Ramos (cell line): ENCODE measurements around the gene PEX16.
"Not testable (repeated sequence)": the region's sequence is repeated elsewhere in the genome, so short reads cannot be mapped to it uniquely, and the experiment has no call there.

ENCODE experiments used
- in situ Hi-C: fragments of 300-500 bp; cut with MboI; formaldehyde crosslinking; loops from one replicate; pipeline ENCODE4 v1.14.3; 2022; ENCODE audit warnings: low sequenced_read_pairs; ENCODE audit not compliant: unreplicated experiment

The PEX16 gene

GRCh38 chr11:45900916-45901617 is 16.6 kb downstream of the PEX16 start:
- in situ Hi-C loops, result no loop called here

GRCh38 chr11:45900175-45900800 is 17.4 kb downstream of the PEX16 start:
- in situ Hi-C loops, result not testable (repeated sequence)

- in situ Hi-C loops, result no loop called here
Observed at GRCh38 chr11:45899448-45900174, 18.1 kb downstream of the PEX16 start.

- in situ Hi-C loops, result no loop called here
Observed at GRCh38 chr11:45899086-45899447, 18.6 kb downstream of the PEX16 start.

GRCh38 chr11:45897556-45897955 is 20.1 kb downstream of the PEX16 start:
- in situ Hi-C loops, result no loop called here

- in situ Hi-C loops, result no loop called here
Observed at GRCh38 chr11:45896422-45896984, 21.2 kb downstream of the PEX16 start.

GRCh38 chr11:45895553-45896259 is 22.0 kb downstream of the PEX16 start:
- in situ Hi-C loops, result no loop called here

GRCh38 chr11:45894555-45895247 is 23.0 kb downstream of the PEX16 start:
- in situ Hi-C loops, result no loop called here

GRCh38 chr11:45892856-45893255 is 24.8 kb downstream of the PEX16 start:
- in situ Hi-C loops, result no loop called here

GRCh38 chr11:45890886-45891550 is 26.7 kb downstream of the PEX16 start:
- in situ Hi-C loops, result no loop called here

GRCh38 chr11:45889966-45890365 is 27.7 kb downstream of the PEX16 start:
- in situ Hi-C loops, result no loop called here

GRCh38 chr11:45889555-45889954 is 28.1 kb downstream of the PEX16 start:
- in situ Hi-C loops, result no loop called here

- in situ Hi-C loops, result no loop called here
Observed at GRCh38 chr11:45887587-45887986, 30.1 kb downstream of the PEX16 start.

- in situ Hi-C loops, result no loop called here
Observed at GRCh38 chr11:45886816-45887520, 30.7 kb downstream of the PEX16 start.

- in situ Hi-C loops, result no loop called here
Observed at GRCh38 chr11:45885921-45886721, 31.6 kb downstream of the PEX16 start.

- in situ Hi-C loops, result no loop called here
Observed at GRCh38 chr11:45885274-45885920, 32.3 kb downstream of the PEX16 start, which contains the start of gene MAPK8IP1. TSS of gene MAPK8IP1 (plus strand) at chr11:45885651. CDS start at chr11:45885821, 170 bp downstream.

GRCh38 chr11:45884596-45885185 is 33.0 kb downstream of the PEX16 start:
- in situ Hi-C loops, result no loop called here
